Measurements from ENCODE around the gene LRRC28. TPM values are rescaled to one million over a fixed set of nuclear protein-coding genes. Genes with fewer than 3 reads are reported as not detected.

LRRC28 gene
- total and polyA plus RNA-seq, 9 of the 15 experiments (the other 6 are each of a cell fraction or from before 2014, with no cell fraction given), result 5.5 to 17.4 (median 7.9) TPM

DNA sequence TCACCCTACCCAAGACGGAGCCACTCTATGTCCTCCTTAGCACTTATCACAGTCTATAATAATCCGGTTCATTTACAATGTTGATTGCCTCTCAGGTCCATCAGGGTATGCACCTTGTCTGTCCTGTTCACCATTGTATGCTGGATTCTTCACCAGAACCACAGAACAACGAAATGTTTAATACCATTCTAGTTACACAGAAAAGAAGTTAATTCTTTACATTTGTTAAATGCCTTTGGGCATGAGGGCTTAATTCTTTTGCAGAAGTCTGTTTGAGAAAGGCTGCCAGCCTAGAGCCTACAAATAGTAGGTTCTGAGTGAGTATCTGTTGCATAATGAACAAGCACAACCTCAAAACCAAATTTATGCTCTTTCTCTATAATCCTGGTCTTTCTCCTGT is 24.5 kb upstream of the LRRC28 start:
- Histone ChIP-seq H3K27me3 (ENCODE audit: control insufficient read depth in 2 of 2, insufficient read depth in 2 of 2, low read length in 2 of 2) (no peaks in the 10 kb centered on the region), H3K4me2 (ENCODE audit: insufficient read depth, low read length) (no peak overlapping the region), H3K9me3 (replicated peaks; ENCODE audit: control insufficient read depth, insufficient read depth, low read depth, low read length) (no peaks in the 10 kb centered on the region), H2AFZ (ENCODE audit: low read depth, low read length) (no peak overlapping the region), H3K9ac (ENCODE audit: insufficient read depth in 1 of 2, low read depth in 2 of 2, low read length in 2 of 2) (no peak overlapping the region), H3K9me1 (ENCODE audit: control insufficient read depth, insufficient read depth, low read length) (no peaks in the 10 kb centered on the region), H3K36me3 (ENCODE audit: control insufficient read depth, insufficient read depth, low read length) (no peaks in the 10 kb centered on the region), H3K4me1 (replicated peaks in 1 of 2; ENCODE audit: control insufficient read depth in 2 of 2, insufficient read depth in 2 of 2, low read length in 2 of 2) (no peaks in the 10 kb centered on the region), H3K4me3 (no peak overlapping the region), H3K79me2 (ENCODE audit: control insufficient read depth, insufficient read depth, low read length) (no peaks in the 10 kb centered on the region), H3K27ac (ENCODE audit: extremely low read depth, low read depth, low read length) (no peak overlapping the region), H4K20me1 (replicated peaks; ENCODE audit: control insufficient read depth, insufficient read depth, low read length) (no peaks in the 10 kb centered on the region)
- WGBS (ENCODE audit: insufficient coverage, low coverage, missing lambda C conversion rate), result 10% methylated on average over 3 of the region's 3 CpGs
- BruUV-seq (replicated peaks), result no TSS peak
- ChIA-PET CTCF (ENCODE audit: low intra/inter-chr PET ratio) (no interaction called here), POLR2A (no interaction called here)
- ATAC-seq (no peak), FAIRE-seq (no peak), DNase-seq (ENCODE audit: extremely low read depth in 1 of 4, low spot score in 3 of 4) (no peak)
- in situ Hi-C loops (cut with MboI) (no loop called here), intact Hi-C loops (cut with micrococcal nuclease) (no loop called here)
- TF ChIP-seq, protein P1, sequence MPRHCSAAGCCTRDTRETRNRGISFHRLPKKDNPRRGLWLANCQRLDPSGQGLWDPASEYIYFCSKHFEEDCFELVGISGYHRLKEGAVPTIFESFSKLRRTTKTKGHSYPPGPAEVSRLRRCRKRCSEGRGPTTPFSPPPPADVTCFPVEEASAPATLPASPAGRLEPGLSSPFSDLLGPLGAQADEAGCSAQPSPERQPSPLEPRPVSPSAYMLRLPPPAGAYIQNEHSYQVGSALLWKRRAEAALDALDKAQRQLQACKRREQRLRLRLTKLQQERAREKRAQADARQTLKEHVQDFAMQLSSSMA (CRISPR knock-in tag; IDR thresholded peaks at IDR 0.05), result no peak
- TF ChIP-seq ZNF140 (CRISPR knock-in tag; IDR thresholded peaks at IDR 0.05), result no peak
- no peak for TF ChIP-seq ZFPM2 (CRISPR knock-in tag; IDR thresholded peaks at IDR 0.05)
- no peak for TF ChIP-seq ILK (tag; IDR thresholded peaks at IDR 0.05; ENCODE audit: borderline replicate concordance, low read depth)
- TF ChIP-seq SMC3 (conservative IDR thresholded peaks at IDR 0.05; ENCODE audit: insufficient read depth, low read depth, low read length), result no peak
- TF ChIP-seq ZNF311 (CRISPR knock-in tag; IDR thresholded peaks at IDR 0.05), result no peak
- TF ChIP-seq ZNF395 (CRISPR knock-in tag; IDR thresholded peaks at IDR 0.05), result no peak
- TF ChIP-seq DIDO1 (tag; IDR thresholded peaks at IDR 0.05; ENCODE audit: low read depth), result no peak

All from K562 (cell line).